ENCODE measurements around the gene SLC1A7. TPM values are rescaled to one million over a fixed set of nuclear protein-coding genes. Genes with fewer than 3 reads are reported as not detected.

Gene SLC1A7
- total RNA-seq, 1 donor from 2014 or later: not detected

- no peak for DNase-seq (ENCODE audit: low read depth in 2 of 2)
Observed at GRCh38 chr1:53076721-53077598, 65.5 kb downstream of the SLC1A7 start.

- DNase-seq (ENCODE audit: low read depth in 2 of 2): no peak
Observed at GRCh38 chr1:53076165-53076564, 66.3 kb downstream of the SLC1A7 start.

GRCh38 chr1:53075761-53076163 is 66.7 kb downstream of the SLC1A7 start:
- no peak for DNase-seq (ENCODE audit: low read depth in 2 of 2)

GRCh38 chr1:53075206-53075605 is 67.2 kb downstream of the SLC1A7 start:
- no peak for DNase-seq (ENCODE audit: low read depth in 2 of 2)

GRCh38 chr1:53074313-53075154 is 67.9 kb downstream of the SLC1A7 start:
- no peak for DNase-seq (ENCODE audit: low read depth in 2 of 2)

GRCh38 chr1:53073868-53074311 is 68.5 kb downstream of the SLC1A7 start:
- DNase-seq (ENCODE audit: low read depth in 2 of 2): no peak

GRCh38 chr1:53073287-53073686 is 69.2 kb downstream of the SLC1A7 start:
- DNase-seq (ENCODE audit: low read depth in 2 of 2): no peak

- no peak for DNase-seq (ENCODE audit: low read depth in 2 of 2)
Observed at GRCh38 chr1:53071915-53072314, 70.5 kb downstream of the SLC1A7 start.

- DNase-seq (ENCODE audit: low read depth in 2 of 2): no peak
Observed at GRCh38 chr1:53071167-53071865, 71.1 kb downstream of the SLC1A7 start.

- no peak for DNase-seq (ENCODE audit: low read depth in 2 of 2)
Observed at GRCh38 chr1:53070621-53071020, 71.8 kb downstream of the SLC1A7 start.

- no peak for DNase-seq (ENCODE audit: low read depth in 2 of 2)
Observed at GRCh38 chr1:53069663-53070327, 72.6 kb downstream of the SLC1A7 start.

- no peak for DNase-seq (ENCODE audit: low read depth in 2 of 2)
Observed at GRCh38 chr1:53069265-53069662, 73.2 kb downstream of the SLC1A7 start.

GRCh38 chr1:53068314-53069099 is 73.9 kb downstream of the SLC1A7 start:
- no peak for DNase-seq (ENCODE audit: low read depth in 2 of 2)

GRCh38 chr1:53067886-53068285 is 74.6 kb downstream of the SLC1A7 start:
- DNase-seq (ENCODE audit: low read depth in 2 of 2): no peak

GRCh38 chr1:53066891-53067738 is 75.3 kb downstream of the SLC1A7 start:
- no peak for DNase-seq (ENCODE audit: low read depth in 2 of 2)

GRCh38 chr1:53066488-53066887 is 76.0 kb downstream of the SLC1A7 start:
- DNase-seq (ENCODE audit: low read depth in 2 of 2): no peak

GRCh38 chr1:53065391-53065790 is 77.0 kb downstream of the SLC1A7 start:
- DNase-seq (ENCODE audit: low read depth in 2 of 2): no peak

GRCh38 chr1:53063744-53064515 is 78.5 kb downstream of the SLC1A7 start:
- no peak for DNase-seq (ENCODE audit: low read depth in 2 of 2)

Data from lung microvascular endothelial cell (primary cell).